Stimulated activated CD4-positive, alpha-beta T cell treated with anti-CD3 and anti-CD28 coated beads, Interleukin-12 subunit alpha, Interleukin-12 subunit beta, amount 100 ng/mL, for 4 hours (primary cell): ENCODE data around the gene TYK2.

Experiments
- DNase-seq: peaks from one replicate; pipeline ENCODE4 v3.0.0-alpha.2; 2020

The TYK2 gene

GRCh38 chr19:10305139-10305806, 75.1 kb downstream of the TYK2 start:
- no peak for DNase-seq
